ENCODE results near the gene DISP2.

Gene DISP2

DNA sequence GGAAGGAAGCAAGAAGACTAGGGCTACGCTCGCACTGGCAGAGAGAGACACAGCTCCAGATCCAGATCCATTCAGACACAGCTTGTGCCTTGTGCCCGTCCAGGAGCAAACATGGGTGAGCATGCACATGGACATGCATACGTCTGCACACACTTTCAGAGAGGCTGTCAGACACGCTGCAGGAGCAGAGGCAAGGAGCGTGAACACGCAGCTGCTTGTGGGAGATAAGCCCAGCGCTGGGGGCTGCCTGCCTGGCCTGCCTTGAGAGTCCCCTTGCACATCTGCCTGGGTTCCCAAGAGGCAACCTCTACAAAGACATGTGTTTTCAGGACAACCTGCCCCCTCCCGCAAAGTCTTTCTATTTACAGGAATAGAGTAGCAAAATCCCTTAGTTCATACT is 69.2 kb downstream of the DISP2 start:
- no peak for DNase-seq

DNA sequence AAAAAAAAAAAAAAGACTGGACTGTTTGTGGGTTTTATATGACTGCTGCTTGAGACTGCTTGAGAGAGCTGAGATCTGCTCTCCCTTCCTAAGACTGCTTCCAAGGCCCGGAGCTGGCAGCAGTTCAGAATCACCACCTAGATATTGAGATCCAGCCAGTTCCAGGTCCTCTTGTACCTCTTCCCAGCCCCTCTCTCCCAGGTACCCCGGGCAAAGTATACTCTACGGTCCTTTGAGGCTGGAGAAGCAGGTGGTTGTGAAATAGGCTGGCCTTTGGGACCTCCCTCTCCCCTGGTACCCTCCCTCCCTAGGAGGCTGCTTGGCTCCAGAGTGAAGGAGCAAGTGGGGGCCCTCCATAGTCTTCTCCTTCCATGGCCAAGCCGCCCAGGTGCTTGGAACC is 70.2 kb downstream of the DISP2 start:
- DNase-seq: no peak
